GM18858 (cell line): Measurements from ENCODE around the gene NEDD4L.
"Not testable (repeated sequence)": the region's sequence is repeated elsewhere in the genome, so short reads cannot be mapped to it uniquely, and the experiment has no call there.

Experiments used
- ATAC-seq: cut with Tn5 transposase; IDR thresholded peaks from one replicate; pipeline ENCODE4 v1.9.1; 2021; ENCODE audit not compliant: unreplicated experiment

Gene NEDD4L

DNA sequence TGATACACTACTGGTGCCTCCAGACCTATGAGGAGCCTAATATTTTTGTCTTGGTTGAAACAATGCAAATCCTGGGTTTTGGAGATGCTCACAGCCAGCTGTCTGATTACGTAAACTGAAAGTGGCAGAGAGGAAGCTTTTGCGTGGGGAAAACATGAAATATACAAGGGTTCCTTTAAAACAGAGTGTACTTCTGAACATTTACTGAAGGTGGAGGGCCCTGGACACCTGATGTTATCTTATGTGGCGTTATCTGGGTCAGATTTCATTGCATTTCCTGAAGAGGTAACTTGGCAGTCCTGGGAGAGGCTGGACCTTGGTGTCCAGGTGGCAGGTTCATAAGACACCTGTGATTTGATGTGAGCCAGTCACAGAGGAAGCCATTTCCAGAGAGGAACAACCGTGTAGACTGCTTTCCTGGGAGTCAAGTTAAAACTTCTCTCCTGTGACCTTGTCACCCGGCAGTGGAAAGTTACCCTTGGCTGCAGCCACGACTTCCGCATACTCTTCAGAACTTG is 105.0 kb downstream of the NEDD4L start:
- ATAC-seq = no peak

DNA sequence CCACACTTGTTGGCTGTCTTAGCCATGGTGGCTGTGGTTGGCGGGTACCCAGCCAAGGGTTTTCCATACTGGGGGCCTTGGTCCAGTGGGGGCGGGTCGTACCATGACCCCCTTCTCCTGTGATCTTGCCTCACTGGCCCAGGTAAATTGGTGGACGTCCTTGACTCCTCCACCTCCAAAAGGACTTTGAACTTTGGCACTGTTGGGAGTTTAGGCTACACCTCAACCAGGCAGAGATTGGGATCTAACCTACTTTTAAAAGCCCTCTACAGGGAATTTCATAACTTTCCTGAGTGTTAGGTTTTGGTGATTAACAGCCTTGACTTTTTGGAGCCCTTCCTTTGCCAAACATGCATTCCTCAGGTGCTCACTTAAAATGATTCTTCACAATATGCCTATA is 106.7 kb downstream of the NEDD4L start:
- no peak for ATAC-seq

DNA sequence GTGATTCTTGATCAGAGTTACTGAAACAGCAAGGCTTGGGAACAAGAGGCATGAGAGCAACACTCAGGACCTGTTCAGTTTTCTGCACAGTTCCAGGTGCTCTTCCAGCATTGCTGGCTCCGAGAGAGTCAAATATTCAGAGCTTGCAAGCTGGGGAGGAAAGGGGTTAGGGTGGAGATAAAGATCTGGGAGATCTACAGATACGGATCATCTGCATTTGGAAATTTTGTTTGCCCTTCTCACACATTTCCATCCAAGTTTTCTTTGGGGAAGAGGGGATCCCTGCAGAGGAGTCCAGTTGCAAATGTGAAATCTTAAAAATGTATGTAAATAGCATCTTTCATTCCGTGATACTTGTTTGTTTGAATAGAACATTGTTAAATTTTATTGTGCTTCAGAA is 108.2 kb downstream of the NEDD4L start:
- no peak for ATAC-seq

DNA sequence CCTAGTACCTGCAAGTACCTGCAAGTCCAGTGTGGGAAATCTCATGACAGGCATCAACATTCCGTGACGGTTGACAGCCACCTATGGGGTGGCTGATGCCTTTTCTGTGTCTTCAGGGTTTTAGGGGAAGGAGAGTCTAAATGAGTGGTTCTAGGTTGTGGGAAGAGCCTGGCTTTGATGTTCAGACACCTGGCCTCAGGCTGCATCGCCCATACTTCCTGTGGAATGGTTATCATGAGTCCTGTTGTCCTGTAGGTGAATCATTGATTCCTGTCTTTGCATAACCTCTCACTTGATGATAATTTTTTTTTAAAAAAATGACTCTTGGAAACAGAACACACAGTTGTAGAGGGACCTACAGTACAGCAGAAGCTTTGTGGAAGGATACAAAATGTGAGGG is 108.9 kb downstream of the NEDD4L start:
- ATAC-seq = no peak

GRCh38 chr18:58156516-58156915 is 112.5 kb downstream of the NEDD4L start:
- ATAC-seq = no peak

DNA sequence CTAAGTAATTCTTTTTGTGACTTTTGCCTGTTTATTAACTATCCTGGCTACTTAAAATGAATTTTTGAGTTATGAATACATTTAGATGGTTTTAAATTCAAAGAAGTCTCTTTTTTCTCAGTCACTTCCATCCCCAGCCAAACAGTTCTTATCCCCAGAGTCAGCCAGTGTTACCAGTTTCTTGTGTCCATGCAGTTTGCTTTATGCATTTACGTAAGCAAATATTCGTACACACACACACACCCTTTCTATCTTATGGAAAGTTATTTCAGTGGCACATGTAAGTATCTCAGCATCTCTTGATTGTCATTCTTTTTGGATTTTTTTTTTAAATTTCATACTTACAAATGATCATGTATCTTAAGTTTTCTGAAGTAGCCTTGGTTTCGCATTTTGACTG is 113.2 kb downstream of the NEDD4L start:
- no peak for ATAC-seq

- ATAC-seq = no peak
Observed at GRCh38 chr18:58158008-58158407, 114.0 kb downstream of the NEDD4L start.

- no peak for ATAC-seq
Observed at GRCh38 chr18:58158459-58158858, 114.4 kb downstream of the NEDD4L start.

GRCh38 chr18:58161659-58162058 is 117.6 kb downstream of the NEDD4L start:
- ATAC-seq = no peak

GRCh38 chr18:58162127-58162526 is 118.1 kb downstream of the NEDD4L start:
- no peak for ATAC-seq

DNA sequence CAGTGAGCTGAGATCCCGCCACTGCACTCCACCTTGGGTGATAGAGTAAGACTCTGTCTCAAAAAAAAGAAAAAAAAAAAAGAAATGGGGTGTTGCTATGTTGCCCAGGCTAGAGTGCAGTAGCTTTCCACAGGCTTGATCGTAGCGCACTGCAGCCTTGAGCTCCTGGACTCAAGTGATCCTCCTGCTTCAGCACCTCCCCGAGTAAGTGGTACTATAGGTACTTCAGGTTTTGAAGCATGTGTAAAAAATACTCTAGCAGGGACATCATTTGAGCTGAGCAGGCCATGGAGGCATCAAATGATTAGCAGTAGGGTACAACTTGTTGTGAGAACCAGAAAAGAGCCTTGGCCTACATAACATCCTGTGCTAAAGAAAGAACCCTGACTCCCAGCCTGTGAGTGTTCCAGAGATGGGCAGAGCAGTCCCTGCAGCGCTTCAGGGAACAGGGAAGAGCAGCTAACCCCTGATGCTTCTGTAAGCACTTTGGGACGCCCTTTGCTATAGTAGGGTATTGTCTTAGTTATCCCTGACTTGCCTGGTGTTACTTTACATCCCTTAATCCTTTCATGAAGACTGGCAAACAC is 119.1 kb downstream of the NEDD4L start:
- no peak for ATAC-seq

GRCh38 chr18:58166278-58166844 is 122.3 kb downstream of the NEDD4L start:
- ATAC-seq = no peak

DNA sequence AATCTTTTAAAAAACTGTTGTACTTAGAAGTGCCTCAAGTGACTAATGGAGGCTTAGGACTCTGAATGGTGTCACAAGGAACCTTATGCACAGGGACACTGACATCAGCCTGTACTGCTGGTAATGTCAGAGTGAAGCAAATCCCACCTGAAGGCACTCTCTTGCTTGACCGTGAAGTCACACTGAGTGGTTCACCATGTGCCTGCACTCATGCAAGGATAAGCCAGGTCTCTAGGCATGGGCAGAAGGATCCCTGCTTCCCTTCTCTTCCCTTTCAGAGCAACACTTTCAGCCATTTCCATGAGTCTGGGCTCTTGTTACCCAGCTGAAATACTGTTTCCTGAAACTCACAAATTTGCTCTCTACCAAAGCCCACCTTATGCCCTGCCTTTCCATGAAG is 123.0 kb downstream of the NEDD4L start:
- ATAC-seq = no peak

DNA sequence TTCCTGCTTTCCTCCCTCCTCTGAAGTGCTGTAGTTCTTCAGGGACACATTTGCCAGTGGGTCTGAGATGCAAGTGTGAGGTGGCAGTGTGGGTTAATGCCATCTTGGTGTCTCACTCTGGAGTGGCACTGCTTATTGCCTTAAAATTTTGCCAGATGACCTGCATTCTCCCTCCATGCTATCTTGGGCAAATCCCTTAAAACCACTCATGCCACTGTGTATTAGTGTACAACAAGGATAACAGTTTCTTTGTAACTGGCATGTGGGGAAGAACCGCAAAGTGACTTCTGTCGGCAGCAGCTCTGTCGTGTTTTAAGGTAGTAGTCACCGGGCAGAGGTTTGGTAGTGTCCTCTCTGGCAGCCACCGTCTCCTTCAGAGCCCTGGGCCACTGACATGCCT is 124.2 kb downstream of the NEDD4L start:
- no peak for ATAC-seq

DNA sequence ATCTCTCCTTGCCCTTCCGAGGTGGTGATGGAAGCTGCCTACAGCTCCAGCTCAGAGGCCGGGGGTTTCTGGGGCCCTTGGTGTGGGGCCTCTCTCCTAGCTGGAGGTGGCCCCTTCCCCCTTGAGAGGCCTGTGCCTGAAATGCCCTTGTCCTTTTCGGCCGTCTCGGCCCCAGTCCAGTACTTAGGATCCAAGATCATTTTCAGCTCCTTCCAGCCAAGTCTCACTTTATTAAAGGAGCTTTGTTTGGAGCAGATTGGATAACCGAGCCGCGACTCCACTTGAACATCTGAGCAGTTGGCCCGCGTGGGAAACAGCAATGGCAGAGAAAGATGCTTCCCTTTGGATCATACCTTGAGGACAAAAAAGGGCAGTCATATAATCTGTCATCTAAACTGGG is 125.0 kb downstream of the NEDD4L start:
- no peak for ATAC-seq

DNA sequence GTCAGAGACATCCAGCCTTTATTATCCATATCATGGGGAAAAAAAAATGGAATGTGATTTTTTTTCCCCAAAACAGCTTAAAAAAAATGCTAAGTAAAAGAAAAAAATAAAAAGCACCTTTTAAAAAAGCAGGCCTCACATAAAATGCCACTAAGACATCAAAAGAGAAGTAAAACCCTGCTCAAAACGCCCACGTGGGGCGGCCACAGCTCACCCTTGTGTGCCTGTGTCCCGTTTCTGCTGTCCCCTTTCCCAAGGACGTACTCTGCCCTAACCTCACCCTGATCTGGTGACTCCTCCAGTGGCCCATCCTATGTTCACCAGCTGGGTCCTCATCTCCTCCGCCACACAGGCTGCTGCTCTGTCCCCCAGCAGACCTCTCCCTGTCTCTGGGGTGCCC is 125.4 kb downstream of the NEDD4L start:
- ATAC-seq = no peak

- ATAC-seq = not testable (repeated sequence)
Observed at GRCh38 chr18:58170036-58170435, 126.0 kb downstream of the NEDD4L start.

DNA sequence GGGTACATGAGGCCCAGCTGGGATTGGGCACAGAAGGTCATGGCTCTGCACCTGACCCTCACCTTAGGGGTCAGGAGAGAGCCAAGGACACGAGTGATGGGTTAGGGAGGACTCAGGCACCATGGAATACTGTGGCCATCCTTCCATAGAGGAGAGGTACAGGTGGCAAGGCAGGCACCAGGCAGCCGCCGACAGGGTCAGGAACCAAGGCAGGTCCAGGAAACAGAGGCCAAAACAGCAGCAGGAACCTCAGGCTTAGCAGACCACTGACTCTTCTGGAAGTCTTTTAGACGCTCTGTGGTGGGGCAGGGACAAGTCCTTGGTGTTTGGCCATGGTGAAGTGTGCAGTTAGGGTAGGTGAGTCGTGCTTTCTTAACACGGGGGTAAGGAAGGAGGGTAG is 128.0 kb downstream of the NEDD4L start:
- ATAC-seq = no peak

- ATAC-seq = no peak
Observed at GRCh38 chr18:58174285-58174684, 130.3 kb downstream of the NEDD4L start.

GRCh38 chr18:58175122-58175785 is 131.2 kb downstream of the NEDD4L start:
- no peak for ATAC-seq

DNA sequence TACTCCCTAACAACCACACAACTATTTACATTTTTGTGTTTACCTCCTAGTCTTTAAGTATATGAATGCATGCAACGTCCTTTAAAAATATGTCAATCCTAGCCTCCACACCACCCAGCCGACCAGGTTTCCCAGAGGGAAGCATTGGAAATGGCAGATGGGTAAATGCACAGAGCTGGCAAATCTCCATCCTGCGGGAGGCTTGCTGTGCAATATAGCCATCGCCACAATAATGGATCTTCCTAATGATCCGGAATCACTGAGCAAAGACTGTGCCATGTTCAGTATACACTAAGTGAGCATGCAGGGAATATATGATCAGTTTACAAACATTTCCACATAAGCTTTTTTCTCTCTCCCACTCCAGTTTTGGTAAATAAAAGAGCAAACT is 131.8 kb downstream of the NEDD4L start:
- ATAC-seq = no peak

DNA sequence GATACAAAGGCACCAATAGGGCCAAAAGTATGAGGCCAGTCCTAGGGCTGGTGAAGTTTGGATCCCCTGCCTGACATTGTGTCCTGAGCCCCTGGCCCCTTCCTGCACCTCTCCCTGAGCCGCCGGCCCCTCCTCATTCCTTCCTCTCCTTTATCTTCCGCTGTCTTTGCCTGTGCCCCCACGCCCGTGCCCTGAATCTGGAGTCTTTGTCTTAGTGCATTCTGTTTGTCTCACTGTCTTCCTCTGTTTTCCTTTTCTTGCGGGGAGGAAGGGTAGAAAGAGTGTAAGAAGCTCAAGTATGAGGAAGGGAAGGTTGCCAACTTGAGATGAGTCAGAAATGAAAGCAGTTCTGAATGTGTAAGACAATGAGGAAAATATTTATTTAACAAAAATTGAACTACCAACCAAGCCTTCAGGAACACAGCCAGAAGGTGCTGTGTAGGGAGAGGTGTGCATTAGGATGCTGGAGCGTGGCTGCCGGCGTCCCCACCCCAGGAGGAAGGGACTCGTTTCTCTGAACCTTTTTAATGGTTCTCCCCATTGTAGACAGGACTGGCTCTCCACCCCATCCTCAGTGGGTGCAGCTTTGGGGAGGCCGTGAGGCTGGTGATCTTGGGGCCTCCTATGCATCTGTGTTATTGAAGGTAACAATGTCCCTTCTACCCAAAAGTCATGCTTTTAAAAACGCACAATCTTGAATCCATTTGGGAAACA is 133.1 kb downstream of the NEDD4L start:
- ATAC-seq = no peak
